H1 (cell line): ENCODE measurements around the gene OVCA2. TPM values are rescaled to one million over a fixed set of nuclear protein-coding genes. Genes with fewer than 3 reads are reported as not detected.

Source experiments
- CTCF ChIA-PET: fragments of 300-600 bp; sonication (Branson Sonifier 250); formaldehyde crosslinking; loops from one replicate; lab custom pipeline; 2021; ENCODE audit not compliant: partially characterized antibody; lab: Charles Lee
- POLR2A ChIA-PET: fragments of 300-600 bp; sonication (Branson Sonifier 250); formaldehyde crosslinking; loops from one replicate; lab custom pipeline; 2021; ENCODE audit warnings: inconsistent platforms; ENCODE audit not compliant: partially characterized antibody; lab: Charles Lee
- DNase-seq, 2 experiments: peaks; one replicate each; pipeline versions ENCODE4 v3.0.0 to v3.0.0-alpha.2; 2010 to 2022; ENCODE audit warnings: low spot score in 2 of 2, low read depth in 1 of 2, mixed read lengths in 1 of 2
- FAIRE-seq: peaks from 2 replicates; lab custom pipeline; 2011; peaks lifted over from hg19 to GRCh38; lab: Jason Lieb, UNC
- H2AFZ ChIP-seq: 2 replicates; pipeline ENCODE4 v1.8.1; 2012; ENCODE audit warnings: low read length, inconsistent platforms
- H2AK5ac ChIP-seq: 2 replicates; pipeline ENCODE4 v1.6.1; 2013; ENCODE audit warnings: low read depth, low read length
- H2BK120ac ChIP-seq: replicated peaks from 2 replicates; pipeline ENCODE3; 2013; ENCODE audit warnings: low read depth, low read length, inconsistent platforms
- H2BK12ac ChIP-seq: 2 replicates; pipeline ENCODE4 v1.6.1; 2013; ENCODE audit warnings: low read depth, low read length
- H2BK15ac ChIP-seq: 2 replicates; pipeline ENCODE4 v1.6.1; 2013; ENCODE audit warnings: low read length
- H2BK20ac ChIP-seq: 2 replicates; pipeline ENCODE4 v1.6.1; 2013; ENCODE audit warnings: low read length
- H2BK5ac ChIP-seq: 2 replicates; pipeline ENCODE4 v1.6.1; 2013; ENCODE audit warnings: low read depth, low read length
- H3K14ac ChIP-seq: 2 replicates; pipeline ENCODE4 v1.6.1; 2013; ENCODE audit warnings: inconsistent platforms; ENCODE audit not compliant: insufficient read length
- H3K18ac ChIP-seq: 2 replicates; pipeline ENCODE4 v1.6.1; 2013; ENCODE audit warnings: low read length; ENCODE audit errors: extremely low read depth
- H3K23ac ChIP-seq: 2 replicates; pipeline ENCODE4 v1.6.1; 2013; ENCODE audit warnings: inconsistent platforms; ENCODE audit not compliant: insufficient read length
- H3K23me2 ChIP-seq: 2 replicates; pipeline ENCODE4 v1.6.1; 2013; ENCODE audit warnings: low read depth, low read length
- H3K27ac ChIP-seq: 2 replicates; pipeline ENCODE4 v1.6.1; 2011; ENCODE audit warnings: low read depth, low read length, inconsistent platforms
- H3K27me3 ChIP-seq, 4 experiments: replicated peaks in 1 of 4; 1 replicate in 1 of 4; 2 replicates in 3 of 4; pipeline versions ENCODE4 v1.6.1 to v1.8.1; 2011 to 2013; ENCODE audit warnings: low read length in 3 of 4, mild to moderate bottlenecking in 3 of 4, inconsistent platforms in 2 of 4, mixed read lengths in 2 of 4, moderate library complexity in 1 of 4; ENCODE audit not compliant: control insufficient read depth in 3 of 4, insufficient read depth in 3 of 4; ENCODE audit errors: extremely low read depth in 1 of 4
- H3K36me3 ChIP-seq, 4 experiments: 2 replicates each; pipeline versions ENCODE4 v1.6.1 to v1.8.1; 2011 to 2013; ENCODE audit warnings: mild to moderate bottlenecking in 4 of 4, low read length in 3 of 4, moderate library complexity in 2 of 4, control low read depth in 1 of 4, inconsistent platforms in 1 of 4; ENCODE audit not compliant: insufficient read depth in 4 of 4, control insufficient read depth in 2 of 4
- H3K4ac ChIP-seq: replicated peaks from 2 replicates; pipeline ENCODE3; 2013; ENCODE audit warnings: low read length, low read depth, mixed read lengths, inconsistent platforms; ENCODE audit not compliant: insufficient read length
- H3K4me1 ChIP-seq, 4 experiments: replicated peaks in 1 of 4; 1 replicate in 1 of 4; 2 replicates in 3 of 4; pipeline versions ENCODE4 v1.6.1 to v1.8.1; 2011 to 2013; ENCODE audit warnings: low read length in 3 of 4, inconsistent platforms in 2 of 4, mixed read lengths in 1 of 4; ENCODE audit not compliant: insufficient read depth in 4 of 4, control insufficient read depth in 3 of 4
- H3K4me2 ChIP-seq, 2 experiments: 2 replicates each; pipeline versions ENCODE4 v1.6.1 to v1.8.1; 2011 to 2013; ENCODE audit warnings: low read depth in 2 of 2, low read length in 2 of 2, control low read depth in 1 of 2, inconsistent platforms in 1 of 2, mild to moderate bottlenecking in 1 of 2; ENCODE audit not compliant: insufficient read depth in 1 of 2
- H3K4me3 ChIP-seq, 4 experiments: fragments of 200-600, 300-600 bp in 1 of 4; sonication (generic), shearing (Covaris generic), sonication (Bioruptor Twin) in 1 of 4; 2 replicates each; pipeline versions ENCODE4 v1.5.1 to v1.8.1; 2011 to 2016; ENCODE audit warnings: low read length in 4 of 4, low read depth in 3 of 4, control low read depth in 2 of 4, inconsistent platforms in 2 of 4, mild to moderate bottlenecking in 2 of 4, mixed read lengths in 1 of 4, moderate library complexity in 1 of 4; ENCODE audit not compliant: insufficient read depth in 2 of 4; ENCODE audit errors: extremely low read depth in 1 of 4
- H3K56ac ChIP-seq: replicated peaks from 2 replicates; pipeline ENCODE3; 2013; ENCODE audit warnings: low read depth, mild to moderate bottlenecking, mixed read lengths, low read length, inconsistent platforms; ENCODE audit not compliant: insufficient read length
- H3K79me1 ChIP-seq: 2 replicates; pipeline ENCODE4 v1.6.1; 2013; ENCODE audit warnings: low read depth, low read length, control low read depth
- H3K79me2 ChIP-seq, 2 experiments: 2 replicates each; pipeline versions ENCODE4 v1.6.1 to v1.8.1; 2012 to 2013; ENCODE audit warnings: low read length in 2 of 2, mild to moderate bottlenecking in 2 of 2, inconsistent platforms in 1 of 2; ENCODE audit not compliant: insufficient read depth in 2 of 2, control insufficient read depth in 1 of 2
- H3K9ac ChIP-seq, 4 experiments: replicated peaks in 1 of 4; 1 replicate in 1 of 4; 2 replicates in 3 of 4; pipeline versions ENCODE4 v1.6.1 to v1.8.1; 2011 to 2013; ENCODE audit warnings: low read depth in 3 of 4, low read length in 3 of 4, control low read depth in 2 of 4, mild to moderate bottlenecking in 2 of 4, moderate library complexity in 2 of 4, inconsistent platforms in 1 of 4; ENCODE audit errors: extremely low read depth in 1 of 4
- H3K9me3 ChIP-seq, 2 experiments: 2 replicates each; pipeline versions ENCODE4 v1.6.1 to v1.8.1; 2012 to 2013; ENCODE audit warnings: mild to moderate bottlenecking in 2 of 2, moderate library complexity in 2 of 2, control low read depth in 1 of 2, inconsistent platforms in 1 of 2, low read depth in 1 of 2, low read length in 1 of 2, mixed read lengths in 1 of 2; ENCODE audit not compliant: insufficient read depth in 2 of 2
- H4K20me1 ChIP-seq, 2 experiments: replicated peaks in 1 of 2; 2 replicates each; pipeline versions ENCODE3 to v1.8.1; 2011 to 2013; ENCODE audit warnings: inconsistent platforms in 2 of 2, low read length in 2 of 2, mild to moderate bottlenecking in 1 of 2; ENCODE audit not compliant: insufficient read depth in 2 of 2, control insufficient read depth in 1 of 2
- H4K5ac ChIP-seq: 2 replicates; pipeline ENCODE4 v1.6.1; 2013; ENCODE audit warnings: low read length, low read depth, mixed read lengths, inconsistent platforms; ENCODE audit not compliant: insufficient read length
- H4K8ac ChIP-seq: 2 replicates; pipeline ENCODE4 v1.8.0; 2013; ENCODE audit warnings: mild to moderate bottlenecking, moderate library complexity, low read length, inconsistent platforms; ENCODE audit not compliant: insufficient read depth; ENCODE audit errors: extremely low read depth
- H4K91ac ChIP-seq: replicated peaks from 2 replicates; pipeline ENCODE3; 2013; ENCODE audit warnings: low read length, mixed read lengths, inconsistent platforms; ENCODE audit not compliant: insufficient read length
- ASH2L ChIP-seq: fragments of 200-600, 300-600 bp; sonication (generic); IDR thresholded peaks from one replicate; pipeline ENCODE4 v1.7.1; 2017; ENCODE audit warnings: low read length
- CHD1 ChIP-seq: IDR thresholded peaks from 2 replicates; pipeline ENCODE4 v1.6.1; 2012; ENCODE audit warnings: low read depth, low read length, improper control_type of control experiment
- CREB1 ChIP-seq: IDR thresholded peaks from 2 replicates; pipeline ENCODE4 v1.6.1; 2012; ENCODE audit warnings: inconsistent platforms
- EP300 ChIP-seq, 2 experiments: IDR thresholded peaks; 1 replicate in 1 of 2; 2 replicates in 1 of 2; pipeline ENCODE4 v1.6.1; 2011 to 2012; ENCODE audit warnings: low read depth in 2 of 2, low read length in 2 of 2, mild to moderate bottlenecking in 2 of 2, borderline replicate concordance in 1 of 2, inconsistent platforms in 1 of 2, moderate library complexity in 1 of 2
- GABPA ChIP-seq: IDR thresholded peaks from 2 replicates; pipeline ENCODE4 v1.6.1; 2011; ENCODE audit warnings: mild to moderate bottlenecking, low read length, moderate library complexity, borderline replicate concordance; ENCODE audit not compliant: insufficient read depth
- JUN ChIP-seq: IDR thresholded peaks from 2 replicates; pipeline ENCODE4 v1.6.1; 2011; ENCODE audit warnings: low read depth, mild to moderate bottlenecking, improper control_type of control experiment, low read length
- JUND ChIP-seq: IDR thresholded peaks from 2 replicates; pipeline ENCODE4 v1.6.1; 2011; ENCODE audit warnings: mild to moderate bottlenecking, improper control_type of control experiment, low read length
- NRF1 ChIP-seq: IDR thresholded peaks from 2 replicates; pipeline ENCODE4 v1.6.1; 2011; ENCODE audit warnings: mild to moderate bottlenecking, low read depth, low read length, improper control_type of control experiment
- POLR2AphosphoS5 ChIP-seq: IDR thresholded peaks from 2 replicates; pipeline ENCODE4 v1.6.1; 2011; ENCODE audit warnings: low read depth, low read length
- RAD21 ChIP-seq, 2 experiments: IDR thresholded peaks in 1 of 2; conservative IDR thresholded peaks in 1 of 2; 2 replicates each; pipeline ENCODE4 v1.6.1; 2011; ENCODE audit warnings: low read depth in 2 of 2, low read length in 2 of 2, improper control_type of control experiment in 1 of 2, inconsistent platforms in 1 of 2, mild to moderate bottlenecking in 1 of 2, moderate library complexity in 1 of 2
- SIRT6 ChIP-seq: IDR thresholded peaks from one replicate; pipeline ENCODE4 v1.7.1; 2012; ENCODE audit warnings: low read length, inconsistent platforms
- TAF1 ChIP-seq: IDR thresholded peaks from 2 replicates; pipeline ENCODE4 v1.6.1; 2011; ENCODE audit warnings: mild to moderate bottlenecking, low read depth, low read length
- WGBS, 2 experiments: shearing (Covaris generic) in 1 of 2; methylation state at CpG; one replicate each; pipeline versions ENCODE4 v1.1.6 to v1.1.7; 2013 to 2015; ENCODE audit warnings: low lambda C conversion rate in 2 of 2, mixed read lengths in 2 of 2, inconsistent platforms in 1 of 2, low coverage in 1 of 2, missing lambda C conversion rate in 1 of 2; ENCODE audit not compliant: insufficient replicate concordance in 2 of 2, insufficient coverage in 1 of 2, insufficient read length in 1 of 2; ENCODE audit errors: extremely low coverage in 1 of 2, missing lambda C conversion rate in 1 of 2; 5-methylcytosine and 5-hydroxymethylcytosine counted together
- polyA plus RNA-seq, 7 experiments: library from polyadenylated mRNA; depleted of rRNA in 3 of 7; stranded (reverse) in 5 of 7; unstranded in 2 of 7; fragments of >200 nt in 5 of 7; fragments of 200-250 nt in 2 of 7; gene quantifications; 1 replicate in 5 of 7; 2 replicates in 1 of 7; 4 replicates in 1 of 7; pipeline versions ENCODE4 v1.2.1 to v1.2.3, GENCODE V29; 2011 to 2013; ENCODE audit warnings: missing spikeins in 2 of 7, mixed read lengths in 2 of 7
- total RNA-seq: library from RNA; stranded (reverse); fragmentation: NEBNext Ultra II Directional; extraction: Animal tissue kit (Norgen Biotek cat#: 25700); gene quantifications from 2 replicates; pipeline ENCODE4 v1.2.1, GENCODE V29; 2021
- TF ChIP-seq, protein P1 (sequence below): IDR thresholded peaks from 2 replicates; pipeline ENCODE4 v1.6.1; 2012; ENCODE audit warnings: inconsistent platforms

Gene OVCA2
- total and polyA plus RNA-seq, 2 of the 8 experiments (the other 6 are each of a cell fraction or from before 2014, with no cell fraction given), result 15.3 to 37.0 TPM

DNA sequence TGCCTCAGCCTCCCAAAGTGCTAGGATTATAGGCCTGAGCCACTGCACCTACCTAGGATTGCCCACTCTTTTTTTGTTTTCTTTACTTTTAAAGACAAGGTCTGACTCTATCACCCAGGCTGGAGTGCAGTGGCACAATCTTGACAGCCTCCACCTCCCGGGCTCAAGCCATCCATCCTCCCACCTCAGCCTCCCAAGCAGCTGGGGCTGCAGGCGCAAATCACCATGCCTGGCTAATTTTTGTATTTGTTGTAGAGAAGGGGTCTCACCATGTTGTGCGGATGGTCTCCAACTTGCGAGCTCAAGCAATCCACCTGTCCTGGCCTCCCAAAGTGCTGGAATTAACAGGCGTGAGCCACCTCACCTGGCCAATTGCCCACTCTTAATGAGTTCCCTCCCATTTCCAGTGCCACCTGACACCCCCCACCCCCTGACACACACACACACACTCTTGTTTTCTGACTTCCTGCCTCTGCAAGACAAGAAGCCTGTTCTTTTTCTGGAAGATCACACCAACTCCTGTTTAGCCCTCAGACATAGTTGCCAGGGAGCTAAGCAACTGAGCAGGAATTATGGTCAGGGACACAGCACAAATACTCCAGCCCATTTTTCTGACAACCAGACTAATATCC lies 2.6 kb downstream of the OVCA2 start:
- H4K20me1 ChIP-seq, result peaks cover 0 to 4% of the 10 kb centered on the region in 2 experiments
- no peak overlapping the region for H3K4me3 ChIP-seq
- CTCF ChIA-PET, result interaction anchor here (1.6 to 1.7 kb wide), 3 partner anchors 10 to 200 kb away, joined by 5 to 12 read pairs (median 11); partner anchors contain the start of gene HIC1
- peaks cover 0 to 7% (median 5%) of the 10 kb centered on the region in 4 experiments; a peak in 4 of 7 replicates for H3K4me1 ChIP-seq
- no peak overlapping the region for H2BK20ac ChIP-seq
- H2BK12ac ChIP-seq, result no peak overlapping the region
- H2AFZ ChIP-seq, result no peak overlapping the region
- no peak overlapping the region for H3K18ac ChIP-seq
- no peak overlapping the region for H4K8ac ChIP-seq
- no peaks in the 10 kb centered on the region for H3K9me3 ChIP-seq
- no peak overlapping the region for H3K9ac ChIP-seq
- H3K27me3 ChIP-seq, result peaks cover 5 to 21% (median 20%) of the 10 kb centered on the region in 4 experiments
- WGBS, 2 experiments, result 68% methylated on average over 5 of the region's 5 CpGs; no CpG with 5 or more reads in 1 of the 2 experiments
- DNase-seq (no peak), FAIRE-seq (no peak)
- H3K14ac ChIP-seq, result no peak overlapping the region
- no peak overlapping the region for H4K91ac ChIP-seq
- H3K23me2 ChIP-seq, result peaks cover 5% of the 10 kb centered on the region; the same call in 1 of the 2 replicates
- no peak overlapping the region for H2AK5ac ChIP-seq
- H2BK15ac ChIP-seq, result no peak overlapping the region
- no peak overlapping the region for H2BK120ac ChIP-seq
- no peak overlapping the region for H2BK5ac ChIP-seq
- H3K4me2 ChIP-seq, result no peak overlapping the region
- no peak overlapping the region for H4K5ac ChIP-seq
- no peak overlapping the region for H3K23ac ChIP-seq
- H3K79me1 ChIP-seq, result peaks cover 4% of the 10 kb centered on the region
- no peak overlapping the region for H3K56ac ChIP-seq
- no peak overlapping the region for H3K4ac ChIP-seq
- peaks cover 0 to 8% (median 2%) of the 10 kb centered on the region in 4 experiments; a peak in 3 of 8 replicates for H3K36me3 ChIP-seq
- H3K27ac ChIP-seq, result no peak overlapping the region
- POLR2A ChIA-PET, result interaction anchor here (0.7 to 1.3 kb wide), 3 partner anchors 10 to 134 kb away, joined by 3 read pairs; partner anchors contain the start of gene HIC1
- H3K79me2 ChIP-seq, result no peaks in the 10 kb centered on the region
- no peak for TF ChIP-seq POLR2AphosphoS5
- TF ChIP-seq CHD1, result no peak
- TF ChIP-seq JUN, result no peak
- no peak for TF ChIP-seq EP300 (IDR thresholded peaks at IDR 0.05; ENCODE audit: borderline replicate concordance in 1 of 2, low read depth in 2 of 2, low read length in 2 of 2)
- TF ChIP-seq, protein P1, sequence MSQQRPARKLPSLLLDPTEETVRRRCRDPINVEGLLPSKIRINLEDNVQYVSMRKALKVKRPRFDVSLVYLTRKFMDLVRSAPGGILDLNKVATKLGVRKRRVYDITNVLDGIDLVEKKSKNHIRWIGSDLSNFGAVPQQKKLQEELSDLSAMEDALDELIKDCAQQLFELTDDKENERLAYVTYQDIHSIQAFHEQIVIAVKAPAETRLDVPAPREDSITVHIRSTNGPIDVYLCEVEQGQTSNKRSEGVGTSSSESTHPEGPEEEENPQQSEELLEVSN, result no peak
- TF ChIP-seq RAD21 (IDR thresholded peaks at IDR 0.05 in 1 of 2, conservative IDR thresholded peaks at IDR 0.05 in 1 of 2; ENCODE audit: low read depth in 2 of 2, low read length in 2 of 2), result no peak
- no peak for TF ChIP-seq CREB1
- no peak for TF ChIP-seq GABPA
- TF ChIP-seq JUND, result no peak
- TF ChIP-seq SIRT6, result no peak
- TF ChIP-seq ASH2L, result no peak
- TF ChIP-seq NRF1, result no peak
- TF ChIP-seq TAF1, result no peak
